Limb (tissue), 2 donors: ENCODE data around the gene ACO1.
A peak's percentile ranks its signal among the peaks of the same experiment; 100 is the strongest.
"Not testable (repeated sequence)": the region's sequence is repeated elsewhere in the genome, so short reads cannot be mapped to it uniquely, and the experiment has no call there.

Experiments
- DNase-seq, 2 donors: peaks; one replicate each; pipeline ENCODE4 v3.0.0-alpha.2; 2016; ENCODE audit errors: extremely low spot score in 2 of 2

ACO1 gene

DNA sequence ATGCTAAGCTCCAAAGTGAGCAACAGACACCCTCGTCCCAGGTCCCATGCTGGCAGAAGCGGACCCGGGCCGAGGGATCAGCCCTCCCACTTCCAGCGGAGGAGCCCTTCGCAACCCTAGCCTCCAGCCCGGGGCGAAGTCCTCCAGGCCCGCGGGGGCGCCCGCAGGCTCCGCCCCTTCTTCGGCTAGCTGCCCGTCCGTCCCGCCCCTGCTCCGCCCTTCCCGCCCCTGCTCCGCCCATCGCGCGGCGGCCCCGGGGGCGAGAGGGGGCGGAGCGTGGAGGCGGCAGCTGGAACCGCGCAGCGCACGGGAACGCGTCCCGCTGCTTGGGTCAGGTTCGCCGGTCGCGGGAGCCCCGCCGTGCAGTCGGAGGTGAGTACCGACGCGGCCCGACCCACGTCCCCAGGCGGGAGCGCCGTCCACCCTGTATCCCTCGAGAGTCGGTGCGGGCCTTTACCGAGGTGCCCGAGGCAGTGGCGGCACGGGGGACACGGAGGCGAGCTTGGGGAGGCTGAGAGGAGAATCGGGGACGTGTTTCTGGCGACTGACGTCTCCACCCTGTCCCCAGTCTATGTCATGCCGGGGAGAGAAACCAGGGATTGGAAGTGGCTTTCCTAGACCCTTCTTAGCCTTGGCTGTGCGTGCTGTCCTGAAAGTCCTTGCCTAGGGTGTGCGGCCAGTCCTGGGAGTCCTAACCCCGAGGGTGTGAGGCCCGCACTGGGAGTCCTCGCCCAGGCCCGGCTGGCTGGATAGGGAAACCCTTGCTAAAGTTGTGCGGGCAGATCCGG, at the start of gene ACO1:
ACO1 (plus strand) TSS at position 280 of the 788 bp plus-strand sequence. CDS start 20,864 bp downstream, outside the sequence.
- DNase-seq, result peak; percentile 89 to 92

- DNase-seq, result no peak
Observed at GRCh38 chr9:32334916-32335895, 49.2 kb upstream of the ACO1 start.

DNA sequence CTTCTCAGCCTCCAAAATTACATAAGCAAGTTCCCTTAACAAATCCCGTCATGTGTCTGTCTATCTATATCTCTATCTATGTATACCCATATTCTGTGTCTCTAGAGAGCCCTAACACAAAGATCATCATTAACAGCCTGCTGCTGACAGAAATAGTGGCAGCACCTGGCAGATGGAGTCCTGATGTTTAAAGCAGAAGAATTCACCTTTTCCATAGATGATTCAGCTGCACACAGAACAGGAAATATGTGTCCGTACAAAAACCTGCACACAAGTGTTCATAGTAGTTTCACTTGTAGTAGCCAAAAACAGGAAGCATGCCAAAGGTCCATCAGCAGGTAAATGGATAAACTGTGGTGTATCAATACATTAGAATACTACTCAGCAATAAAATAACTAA, 45.0 kb upstream of the ACO1 start:
- no peak for DNase-seq

DNA sequence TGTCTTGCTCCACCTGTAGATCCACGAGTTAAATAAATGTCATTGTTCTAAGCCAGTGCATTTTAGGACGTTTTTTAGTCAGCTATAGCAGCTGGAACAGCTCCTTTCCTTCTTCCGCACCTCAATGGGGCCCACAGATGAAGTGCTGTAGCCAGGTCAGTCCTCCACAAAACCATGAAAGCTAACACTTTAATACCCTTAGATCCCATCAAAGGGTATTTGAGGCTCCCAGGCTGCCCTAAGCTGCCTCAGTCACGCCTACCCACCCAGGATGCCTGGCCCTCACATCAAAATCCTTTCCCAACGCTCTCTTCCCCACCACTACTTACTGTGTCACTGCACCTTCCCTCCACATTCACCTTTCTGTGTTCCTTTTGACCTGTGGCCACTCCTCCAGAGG, 44.1 kb upstream of the ACO1 start:
- no peak for DNase-seq

DNA sequence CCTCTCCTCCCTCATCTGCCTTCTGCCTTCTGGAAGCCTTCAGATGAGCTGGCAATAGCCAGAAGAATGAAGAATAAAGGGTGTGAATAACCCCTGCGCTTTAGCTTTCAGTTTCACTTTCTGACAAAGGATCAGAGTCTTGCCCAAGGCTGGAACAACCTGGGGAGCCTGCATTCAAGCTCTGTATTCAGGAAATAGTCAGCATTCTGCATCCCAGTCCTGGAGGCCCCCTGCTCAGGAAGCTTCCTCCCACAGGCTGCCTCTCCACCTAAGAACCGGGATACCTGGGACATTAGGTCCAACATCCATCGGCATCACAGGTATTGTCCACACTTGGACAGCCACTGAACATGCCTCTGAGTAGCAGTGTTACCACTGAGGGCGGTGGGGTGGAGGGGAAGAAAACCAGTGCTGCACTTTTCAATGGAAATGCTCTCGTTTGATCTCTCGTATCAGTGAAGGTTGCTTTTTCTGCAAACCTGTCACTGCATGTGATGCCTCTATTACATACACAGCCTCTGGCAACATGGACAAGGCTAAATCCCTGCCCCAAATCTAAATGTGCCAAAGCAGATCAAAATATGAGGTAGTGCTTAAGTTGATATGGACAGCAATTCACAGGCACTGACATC, 39.8 kb upstream of the ACO1 start:
- no peak for DNase-seq

GRCh38 chr9:32345243-32345642, 39.2 kb upstream of the ACO1 start:
- DNase-seq, result no peak

DNA sequence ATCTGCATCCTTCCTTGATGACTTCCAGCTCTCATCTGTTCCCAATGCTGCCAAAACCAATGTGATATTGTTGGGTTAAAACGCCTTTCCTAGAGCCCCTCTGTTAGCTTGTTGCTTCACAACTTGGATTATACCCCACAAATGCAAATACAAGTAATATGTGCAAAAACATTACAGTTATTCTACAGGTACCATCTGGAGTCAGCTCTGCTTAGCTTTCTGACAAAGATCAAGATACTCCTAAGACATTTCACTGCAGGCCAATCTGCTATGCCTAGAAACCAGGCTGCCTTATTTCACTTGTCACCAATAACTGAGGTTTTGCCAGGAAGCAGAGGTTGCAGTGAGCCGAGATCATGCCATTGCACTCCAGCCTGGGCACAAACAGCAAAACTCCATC, 36.9 kb upstream of the ACO1 start:
- no peak for DNase-seq

DNA sequence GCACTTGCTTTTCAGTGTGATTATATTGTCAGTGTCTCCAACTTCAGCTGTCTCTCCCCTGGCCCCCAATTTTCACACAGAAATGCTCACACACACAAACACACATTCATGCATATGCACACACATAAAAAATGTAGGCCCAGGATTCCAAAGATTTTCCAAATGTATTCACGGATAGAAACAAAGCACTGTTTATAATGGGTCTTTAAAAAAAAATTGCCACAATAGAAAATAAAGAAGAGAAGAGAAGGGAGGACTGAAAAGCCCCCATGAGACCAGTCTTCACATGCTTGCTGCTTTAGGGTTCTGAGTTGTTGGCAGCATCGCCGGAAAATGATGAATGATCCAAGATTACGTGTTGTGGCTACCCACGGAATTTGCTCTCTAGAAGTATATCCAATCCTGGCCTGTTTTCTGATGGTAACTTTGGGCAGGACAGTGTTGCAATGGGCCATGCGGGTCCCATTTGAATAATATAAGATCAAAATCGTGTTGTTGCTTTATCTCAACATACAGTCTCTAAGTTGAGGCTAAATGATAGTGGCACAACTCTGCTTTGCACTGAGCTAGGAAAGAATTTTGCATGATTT, 36.2 kb upstream of the ACO1 start:
- no peak for DNase-seq

DNA sequence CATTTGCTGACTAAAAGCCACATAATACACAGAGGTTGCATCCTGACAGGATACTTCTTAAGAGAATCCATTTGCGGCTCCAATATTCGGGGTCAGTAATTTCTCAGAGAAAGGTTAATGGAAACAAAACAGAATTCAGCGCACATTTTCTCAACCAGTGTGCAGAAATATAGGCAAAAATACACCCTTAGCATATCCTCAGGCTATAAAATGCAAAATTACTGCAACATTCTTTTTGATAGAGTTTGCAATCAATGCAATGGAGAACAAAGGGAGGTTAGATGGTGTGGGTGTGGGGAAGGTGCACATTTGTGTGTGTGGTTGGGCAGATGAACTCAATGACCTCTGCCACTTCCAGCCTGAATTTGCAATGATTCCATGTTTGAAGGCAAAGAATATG, 35.4 kb upstream of the ACO1 start:
- no peak for DNase-seq

DNA sequence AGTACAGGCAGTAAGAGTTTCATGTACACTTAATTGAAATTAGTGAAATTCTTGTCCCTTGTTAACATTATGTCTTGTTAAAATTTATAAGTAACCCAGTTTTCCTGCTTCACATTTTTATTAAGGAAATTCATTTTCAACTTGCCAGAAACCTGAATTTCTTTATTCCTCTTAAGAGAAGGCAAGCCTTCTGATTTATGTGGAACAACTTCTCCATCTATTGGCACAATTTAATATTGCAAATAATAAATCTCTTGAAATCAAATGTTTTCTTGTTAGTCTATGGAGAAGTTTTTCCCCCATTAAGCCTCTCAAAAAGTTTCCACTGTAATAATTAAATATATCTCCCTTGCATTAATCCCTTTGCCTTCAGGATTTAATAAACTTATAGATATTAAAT, 33.8 kb upstream of the ACO1 start:
- peak in 1 of 2 donors; percentile 28 for DNase-seq

DNA sequence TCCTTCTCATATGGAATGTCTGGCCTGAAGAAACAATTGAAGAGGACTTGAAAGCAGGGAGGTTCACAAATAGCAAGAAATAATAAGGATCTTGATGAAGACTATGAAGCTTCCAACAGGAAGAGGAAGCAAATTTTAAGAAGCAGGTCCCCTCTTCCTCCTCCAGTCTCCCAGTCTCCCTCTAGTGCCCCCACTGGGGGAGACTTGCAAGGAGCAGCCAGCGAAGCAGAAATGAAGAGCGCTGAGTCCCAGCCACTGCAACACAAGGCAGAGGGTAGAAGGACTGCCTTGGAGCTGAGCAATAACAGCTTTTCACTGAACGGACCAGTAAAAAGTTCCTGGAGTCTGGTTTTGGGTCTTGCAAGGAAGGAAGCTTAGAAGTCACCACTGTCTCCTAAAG, 32.6 kb upstream of the ACO1 start:
- DNase-seq, result no peak

GRCh38 chr9:32353476-32353875, 31.0 kb upstream of the ACO1 start:
- DNase-seq, result not testable (repeated sequence)

GRCh38 chr9:32359452-32359851, 25.0 kb upstream of the ACO1 start:
- DNase-seq, result no peak

GRCh38 chr9:32360983-32361673, 23.3 kb upstream of the ACO1 start:
- no peak for DNase-seq

DNA sequence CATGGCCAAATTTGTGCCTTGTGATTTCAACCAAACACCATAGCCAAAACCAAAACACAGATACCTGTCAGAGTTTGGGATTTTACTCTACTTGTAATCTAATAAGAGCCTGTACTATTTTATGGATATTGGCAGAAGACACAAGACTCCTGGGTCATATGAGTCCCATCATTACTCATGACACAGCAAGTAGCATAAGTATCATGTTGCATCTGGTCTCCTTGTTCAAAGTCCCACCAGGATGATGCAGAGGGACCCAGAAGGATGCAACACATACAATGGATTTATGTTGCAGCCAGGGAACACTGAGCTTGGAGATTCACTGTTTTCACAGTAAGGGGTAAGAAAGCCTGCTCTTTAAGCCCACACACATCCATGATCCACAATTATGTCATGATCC, 13.2 kb upstream of the ACO1 start:
- DNase-seq, result no peak

- DNase-seq, result no peak
Observed at GRCh38 chr9:32371679-32372078, 12.8 kb upstream of the ACO1 start.

GRCh38 chr9:32376285-32376684, 8.2 kb upstream of the ACO1 start:
- DNase-seq, result no peak

- peak in 1 of 2 donors; percentile 71 for DNase-seq
Observed at GRCh38 chr9:32378496-32378895, 5.9 kb upstream of the ACO1 start.

GRCh38 chr9:32378993-32379729, 5.3 kb upstream of the ACO1 start:
- peak; percentile 46 to 69 for DNase-seq

DNA sequence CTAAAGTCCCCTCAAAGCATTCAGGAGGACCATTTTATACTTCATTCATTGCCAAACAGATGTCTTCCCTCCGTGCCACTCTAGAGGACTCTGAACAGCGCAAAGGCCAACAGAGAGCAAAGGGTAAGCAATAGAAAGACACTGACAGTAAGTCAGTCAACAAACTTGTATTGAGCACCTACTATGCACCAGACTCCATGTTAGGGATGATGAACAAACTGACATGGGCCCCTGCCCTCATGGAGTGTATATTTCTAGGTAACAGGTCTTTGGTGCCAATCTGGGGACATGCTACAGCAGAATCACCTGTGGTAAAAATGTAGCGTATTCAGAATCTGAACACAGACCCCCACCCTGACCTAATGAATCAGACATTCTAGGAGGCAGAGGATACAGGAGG, 3.5 kb upstream of the ACO1 start:
- no peak for DNase-seq
